OCI-LY7 (cell line): ENCODE results near the gene TMC1.

Experiments used
- EZH2phosphoT487 ChIP-seq: fragments of 200-600 bp; sonication (generic); IDR thresholded peaks from 2 replicates; pipeline ENCODE4 v1.6.1; 2018; ENCODE audit warnings: low read depth, borderline replicate concordance, mild to moderate bottlenecking, mixed run types, antibody characterized with exemption, low read length, moderate library complexity, mixed read lengths
- TF ChIP-seq, protein P1 (sequence below): fragments of 200-600 bp; sonication (generic); conservative IDR thresholded peaks from 2 replicates; pipeline ENCODE4 v1.5.1; 2014; ENCODE audit warnings: mild to moderate bottlenecking, antibody characterized with exemption, low read length, moderate library complexity, mixed read lengths

DNA sequence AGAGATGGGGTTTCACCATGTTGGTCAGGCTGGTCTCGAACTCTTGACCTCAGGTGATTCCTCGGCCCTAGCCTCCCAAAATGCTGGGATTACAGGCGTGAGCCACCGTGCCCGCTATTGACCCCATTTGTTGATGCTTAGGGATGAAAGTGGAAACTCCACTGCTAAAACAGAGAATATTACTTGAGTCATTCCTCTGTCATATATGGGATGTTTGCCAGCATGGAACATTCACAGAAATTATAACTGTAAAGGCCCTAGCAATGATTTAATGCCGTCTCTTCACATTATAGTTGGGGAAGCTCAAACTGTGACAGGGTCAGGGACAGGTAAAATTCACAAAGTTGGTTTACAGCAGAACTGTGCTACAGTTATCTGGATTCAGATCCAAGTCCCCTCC lies 94.5 kb downstream of the TMC1 start:
- TF ChIP-seq, protein P1, sequence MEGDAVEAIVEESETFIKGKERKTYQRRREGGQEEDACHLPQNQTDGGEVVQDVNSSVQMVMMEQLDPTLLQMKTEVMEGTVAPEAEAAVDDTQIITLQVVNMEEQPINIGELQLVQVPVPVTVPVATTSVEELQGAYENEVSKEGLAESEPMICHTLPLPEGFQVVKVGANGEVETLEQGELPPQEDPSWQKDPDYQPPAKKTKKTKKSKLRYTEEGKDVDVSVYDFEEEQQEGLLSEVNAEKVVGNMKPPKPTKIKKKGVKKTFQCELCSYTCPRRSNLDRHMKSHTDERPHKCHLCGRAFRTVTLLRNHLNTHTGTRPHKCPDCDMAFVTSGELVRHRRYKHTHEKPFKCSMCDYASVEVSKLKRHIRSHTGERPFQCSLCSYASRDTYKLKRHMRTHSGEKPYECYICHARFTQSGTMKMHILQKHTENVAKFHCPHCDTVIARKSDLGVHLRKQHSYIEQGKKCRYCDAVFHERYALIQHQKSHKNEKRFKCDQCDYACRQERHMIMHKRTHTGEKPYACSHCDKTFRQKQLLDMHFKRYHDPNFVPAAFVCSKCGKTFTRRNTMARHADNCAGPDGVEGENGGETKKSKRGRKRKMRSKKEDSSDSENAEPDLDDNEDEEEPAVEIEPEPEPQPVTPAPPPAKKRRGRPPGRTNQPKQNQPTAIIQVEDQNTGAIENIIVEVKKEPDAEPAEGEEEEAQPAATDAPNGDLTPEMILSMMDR = no peak
- no peak for TF ChIP-seq EZH2phosphoT487
